Activated CD4-positive, alpha-beta memory T cell treated with anti-CD3 and anti-CD28 coated beads for 36 hours (primary cell): ENCODE measurements around the gene DOK4. TPM values are rescaled to one million over a fixed set of nuclear protein-coding genes. Genes with fewer than 3 reads are reported as not detected.

Source experiments
- CTCF ChIA-PET: fragments of 350-600 bp; sonication (Branson Sonifier 250); formaldehyde crosslinking; loops from one replicate; lab custom pipeline; 2021; ENCODE audit warnings: antibody characterized with exemption, inconsistent platforms; lab: Charles Lee
- POLR2A ChIA-PET: fragments of 350-600 bp; sonication (Branson Sonifier 250); formaldehyde crosslinking; loops from one replicate; lab custom pipeline; 2021; ENCODE audit warnings: antibody characterized with exemption; lab: Charles Lee
- DNase-seq: peaks from one replicate; pipeline ENCODE4 v3.0.0-alpha.2; 2020
- H3K27ac Mint-ChIP-seq: one replicate; pipeline ENCODE4 v1.8.0; 2021; ENCODE audit warnings: mixed read lengths
- H3K27me3 Mint-ChIP-seq: one replicate; pipeline ENCODE4 v1.8.0; 2021; ENCODE audit warnings: mixed read lengths
- H3K36me3 Mint-ChIP-seq: one replicate; pipeline ENCODE4 v1.8.0; 2021; ENCODE audit warnings: mixed read lengths
- H3K4me1 Mint-ChIP-seq: one replicate; pipeline ENCODE4 v1.8.0; 2021; ENCODE audit warnings: low read depth, mixed read lengths
- H3K4me3 Mint-ChIP-seq: one replicate; pipeline ENCODE4 v1.8.0; 2021; ENCODE audit warnings: mild to moderate bottlenecking, mixed read lengths
- H3K9me3 Mint-ChIP-seq: one replicate; pipeline ENCODE4 v1.8.0; 2021; ENCODE audit warnings: mixed read lengths
- intact Hi-C: fragments of 100-400 bp; cut with micrococcal nuclease; formaldehyde crosslinking; loops from one replicate; pipeline ENCODE4 v1.15.1; 2023
- total RNA-seq, 2 experiments: library from RNA; stranded (reverse); gene quantifications; one replicate each; pipeline ENCODE4 v1.2.3, GENCODE V29; 2021

The DOK4 gene
- total RNA-seq, 2 experiments from 2014 or later, result 5.5 to 7.1 TPM

DNA sequence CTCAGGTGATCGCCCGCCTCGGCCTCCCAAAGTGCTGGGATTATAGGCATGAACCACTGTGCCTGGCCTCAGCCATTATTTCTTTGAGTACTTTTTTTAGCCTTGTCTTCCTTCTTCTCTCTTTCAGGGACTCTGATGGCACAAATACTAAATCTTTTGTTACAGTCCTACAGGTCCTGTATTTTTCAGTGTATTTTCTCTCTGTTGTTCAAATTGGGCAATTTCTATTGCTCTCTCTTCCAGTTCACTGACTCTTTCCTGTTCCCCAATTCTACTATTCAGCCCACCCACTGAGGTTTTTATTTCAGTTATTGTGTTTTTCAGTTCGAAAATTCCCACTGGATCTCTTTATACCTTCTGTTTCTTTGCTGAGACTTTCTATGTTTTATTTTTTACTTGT, 7.5 kb upstream of the DOK4 start:
- Mint-ChIP-seq H3K9me3 (no peaks in the 10 kb centered on the region), H3K4me1 (no peaks in the 10 kb centered on the region), H3K36me3 (no peaks in the 10 kb centered on the region), H3K27ac (no peak overlapping the region), H3K4me3 (no peak overlapping the region), H3K27me3 (no peaks in the 10 kb centered on the region)
- DNase-seq, result no peak
- ChIA-PET POLR2A (no interaction called here), CTCF (no interaction called here)
- intact Hi-C loops, result no loop called here

DNA sequence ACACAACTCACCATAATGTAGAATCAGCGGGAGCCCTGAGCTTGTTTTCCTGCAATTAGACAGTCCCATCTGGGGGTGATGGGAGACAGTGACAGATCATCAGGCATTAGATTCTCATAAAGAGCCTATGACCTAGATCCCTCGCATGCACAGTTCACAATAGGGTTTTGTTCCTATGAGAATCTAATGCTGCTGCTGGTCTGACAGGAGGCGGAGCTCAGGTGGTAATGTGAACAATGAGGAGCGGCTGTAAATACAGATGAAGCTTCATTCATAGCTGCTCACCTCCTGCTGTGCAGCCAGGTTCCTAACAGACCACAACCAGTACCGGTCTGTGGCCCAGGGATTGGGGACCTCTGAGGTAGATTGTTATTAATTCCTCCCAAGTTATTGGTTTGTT, 2.9 kb upstream of the DOK4 start:
- H3K4me3 Mint-ChIP-seq, result no peak overlapping the region
- peaks cover 11% of the 10 kb centered on the region for H3K4me1 Mint-ChIP-seq
- H3K27ac Mint-ChIP-seq, result no peak overlapping the region
- ChIA-PET CTCF (interaction anchor here (1.1 to 1.9 kb wide), 3 partner anchors 27 to 48 kb away, joined by 3 to 12 read pairs (median 7); partner anchors contain the start of gene POLR2C), POLR2A (no interaction called here)
- no peaks in the 10 kb centered on the region for H3K27me3 Mint-ChIP-seq
- H3K36me3 Mint-ChIP-seq, result no peaks in the 10 kb centered on the region
- intact Hi-C loops, result no loop called here
- DNase-seq, result no peak
- no peaks in the 10 kb centered on the region for H3K9me3 Mint-ChIP-seq

DNA sequence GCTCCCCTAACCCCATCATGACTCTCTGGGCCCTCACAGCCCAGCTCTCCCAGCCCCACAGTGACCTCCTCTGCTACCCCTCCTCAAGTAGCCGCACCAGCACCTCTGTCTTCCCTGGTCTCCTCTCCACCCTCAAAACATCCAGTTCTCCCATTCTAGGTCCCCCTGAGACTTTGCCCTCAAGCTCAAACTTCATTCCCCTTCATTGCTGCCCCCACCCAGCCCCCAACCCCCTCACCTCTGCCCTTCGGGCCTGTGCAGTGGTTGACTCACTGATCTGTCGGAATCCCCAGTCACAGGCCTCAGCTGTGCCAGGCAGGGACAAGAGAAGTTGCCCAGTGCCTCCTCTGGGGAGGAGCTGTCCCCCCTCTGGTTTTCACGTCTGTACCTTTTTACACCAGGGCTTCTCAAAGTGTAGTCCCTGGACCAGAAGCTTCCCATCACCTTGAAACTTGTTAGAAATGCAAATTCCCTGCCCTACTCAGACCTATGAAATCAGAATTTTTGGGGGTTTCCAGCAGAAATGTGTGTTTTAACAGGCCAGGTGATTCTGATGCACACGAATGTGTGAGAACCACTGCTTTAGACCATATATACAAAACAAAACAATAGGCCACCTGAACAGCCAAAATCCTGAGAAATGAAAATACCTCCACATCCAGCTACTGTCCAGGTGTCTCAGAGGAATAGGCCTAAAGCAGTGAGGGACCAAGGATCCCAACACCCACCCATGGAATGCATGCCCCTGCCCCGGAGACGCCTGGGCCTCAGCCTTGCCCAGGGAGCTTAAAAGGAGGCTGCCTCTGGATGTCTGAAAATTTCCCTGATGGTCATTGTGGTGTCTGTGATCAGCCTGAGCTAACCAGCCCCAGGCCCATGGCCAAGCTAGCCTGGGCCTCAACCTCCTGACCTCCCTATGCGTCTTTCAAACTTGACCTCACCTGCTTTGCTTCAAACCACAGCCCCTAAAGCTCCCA, 853 bp upstream of the DOK4 start:
- ChIA-PET POLR2A (interaction anchor here (1.6 to 2.8 kb wide), 2 partner anchors 24 to 51 kb away, joined by 5 to 13 read pairs; partner anchors contain the start of gene POLR2C), CTCF (interaction anchor here (0.6 to 4.0 kb wide), 9 partner anchors 12 to 187 kb away, joined by 3 to 27 read pairs (median 5); partner anchors contain the start of genes CIAPIN1, COQ9 and POLR2C)
- no peak for DNase-seq
- Mint-ChIP-seq H3K27me3 (no peaks in the 10 kb centered on the region), H3K4me3 (peak overlapping the region; percentile 69), H3K9me3 (no peaks in the 10 kb centered on the region), H3K27ac (peak overlapping the region; percentile 64), H3K4me1 (peaks cover 11% of the 10 kb centered on the region), H3K36me3 (no peaks in the 10 kb centered on the region)
- intact Hi-C loops, result loop anchor here (1.0 kb wide), 1 partner anchor 50 kb away; no protein-coding TSS in a partner anchor

DNA sequence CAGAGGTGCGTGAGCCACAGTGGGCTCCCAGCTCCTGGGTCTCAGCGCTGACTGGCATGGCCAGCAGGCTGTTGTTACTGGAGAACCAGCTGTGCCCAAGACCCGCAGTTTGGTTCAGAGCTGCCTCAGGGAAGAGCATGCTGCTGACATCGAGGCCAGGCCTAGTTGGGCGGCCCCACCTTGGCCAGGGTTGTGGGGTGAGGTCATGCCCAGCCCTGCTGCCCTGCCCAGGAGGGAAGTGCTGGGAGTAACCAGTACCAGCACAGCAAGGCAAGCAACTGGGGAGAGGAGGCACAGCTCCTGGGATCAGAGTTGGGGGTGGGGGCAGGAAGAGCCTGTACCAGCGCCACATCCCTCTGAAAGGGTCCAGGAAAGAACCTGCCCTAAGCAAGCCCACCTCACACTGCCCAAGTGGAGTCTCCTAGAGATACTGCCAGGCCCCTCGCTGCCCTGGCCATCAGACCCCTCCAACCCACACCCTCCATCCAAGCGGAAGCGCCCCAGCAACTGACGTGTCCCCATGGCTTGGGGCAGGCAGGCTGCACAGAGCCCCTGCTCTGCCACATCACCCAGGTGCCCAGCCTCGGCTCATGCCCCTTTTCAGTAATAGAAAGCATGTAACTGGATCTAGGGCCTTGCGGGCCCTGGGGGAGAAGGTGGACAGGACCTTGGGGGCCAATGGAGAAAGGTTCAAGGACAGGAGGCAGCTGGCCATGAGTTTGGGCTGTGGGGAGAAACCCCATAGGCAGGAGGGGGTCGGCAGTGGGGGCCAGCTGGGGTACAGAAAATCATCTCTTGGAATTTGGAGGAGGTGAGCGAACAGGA, 990 bp downstream of the DOK4 start:
- CTCF ChIA-PET, result interaction anchor here (1.3 to 4.0 kb wide), 4 partner anchors 10 to 185 kb away, joined by 5 to 27 read pairs (median 14); partner anchors contain the start of gene POLR2C
- no peak for DNase-seq
- intact Hi-C loops, result no loop called here
- Mint-ChIP-seq H3K27me3 (no peaks in the 10 kb centered on the region), H3K4me3 (peak overlapping the region; percentile 79), H3K4me1 (peaks cover 11% of the 10 kb centered on the region), H3K9me3 (no peaks in the 10 kb centered on the region), H3K27ac (no peak overlapping the region), H3K36me3 (no peaks in the 10 kb centered on the region)
- POLR2A ChIA-PET, result interaction anchor here (2.8 kb wide), 1 partner anchor 22 kb away, joined by 13 read pairs; the partner anchor contains the start of gene POLR2C

DNA sequence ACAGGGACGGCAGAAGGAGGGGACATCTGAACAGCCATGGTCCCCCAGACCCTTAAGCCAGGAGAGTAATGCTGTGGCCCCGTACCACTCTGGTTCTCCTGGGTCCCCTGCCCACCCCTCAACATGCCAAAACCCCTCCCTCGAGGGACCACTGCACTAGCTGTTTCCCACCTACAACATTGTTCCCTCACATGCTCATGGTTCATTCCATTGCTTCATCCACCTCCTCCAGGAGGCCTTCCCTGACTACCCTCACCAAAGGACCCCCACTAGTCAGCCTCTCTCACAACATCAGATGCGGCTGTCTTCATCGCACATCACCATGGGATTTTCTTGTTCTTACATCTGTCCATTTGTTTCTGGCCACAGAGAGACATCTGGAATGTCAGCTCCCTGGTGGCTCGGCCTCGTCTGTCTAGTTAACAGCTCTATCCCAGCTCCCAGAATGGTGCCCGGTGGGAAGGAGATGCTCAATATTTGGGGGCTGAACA, 1.7 kb downstream of the DOK4 start:
- H3K4me1 Mint-ChIP-seq, result peaks cover 11% of the 10 kb centered on the region
- H3K36me3 Mint-ChIP-seq, result no peaks in the 10 kb centered on the region
- no peaks in the 10 kb centered on the region for H3K27me3 Mint-ChIP-seq
- CTCF ChIA-PET, result interaction anchor here (1.3 to 4.0 kb wide), 4 partner anchors 9 to 185 kb away, joined by 5 to 27 read pairs (median 14); partner anchors contain the start of gene POLR2C
- POLR2A ChIA-PET, result interaction anchor here (2.8 kb wide), 1 partner anchor 22 kb away, joined by 13 read pairs; the partner anchor contains the start of gene POLR2C
- no peak for DNase-seq
- no peak overlapping the region for H3K4me3 Mint-ChIP-seq
- H3K9me3 Mint-ChIP-seq, result no peaks in the 10 kb centered on the region
- intact Hi-C loops, result no loop called here
- H3K27ac Mint-ChIP-seq, result no peak overlapping the region

DNA sequence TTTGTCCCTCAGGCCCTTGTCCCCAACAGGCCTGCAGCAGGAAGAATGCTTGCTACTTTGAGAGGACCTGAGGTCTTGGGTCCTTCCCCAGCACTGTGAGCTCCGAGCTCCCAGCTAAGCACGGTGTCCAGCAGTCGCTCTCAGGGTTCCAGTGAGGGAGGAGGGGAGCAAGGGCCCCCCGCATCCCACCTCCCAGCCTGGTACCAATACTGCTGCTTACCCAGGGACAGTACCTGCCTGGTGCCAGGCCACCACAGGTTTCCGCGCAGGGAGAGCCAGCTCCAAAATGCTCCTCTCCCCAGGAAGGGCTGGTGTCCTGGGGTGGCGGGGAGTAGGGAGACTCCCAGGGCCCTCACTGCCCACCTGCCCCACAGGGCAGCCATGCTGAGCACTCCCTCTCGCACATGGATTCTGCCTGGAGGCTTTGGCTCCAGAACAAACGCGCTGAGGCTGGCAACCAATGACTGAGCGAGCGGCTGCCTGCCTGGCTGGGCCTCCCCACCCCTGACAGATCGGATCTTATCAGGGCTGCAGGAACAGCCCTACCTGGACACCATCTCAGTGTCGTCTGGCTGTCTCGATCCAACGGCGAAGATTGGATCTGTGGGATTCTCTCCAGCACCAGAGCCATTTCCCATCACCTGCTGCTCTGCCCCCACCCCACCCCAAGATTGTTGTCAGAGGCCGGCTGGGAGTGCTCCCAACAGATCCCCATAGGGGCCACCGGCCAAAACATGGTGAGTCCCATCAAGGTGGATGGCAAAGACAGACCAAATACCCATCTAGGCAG, 2.4 kb downstream of the DOK4 start:
- CTCF ChIA-PET, result interaction anchor here (1.4 to 3.9 kb wide), 2 partner anchors 9 to 22 kb away, joined by 5 to 21 read pairs; partner anchors contain the start of gene POLR2C
- Mint-ChIP-seq H3K27me3 (no peaks in the 10 kb centered on the region), H3K9me3 (no peaks in the 10 kb centered on the region), H3K36me3 (no peaks in the 10 kb centered on the region), H3K27ac (no peak overlapping the region), H3K4me1 (peaks cover 11% of the 10 kb centered on the region), H3K4me3 (no peak overlapping the region)
- no peak for DNase-seq
- POLR2A ChIA-PET, result interaction anchor here (2.8 kb wide), 1 partner anchor 21 kb away, joined by 13 read pairs; the partner anchor contains the start of gene POLR2C
- intact Hi-C loops, result no loop called here

DNA sequence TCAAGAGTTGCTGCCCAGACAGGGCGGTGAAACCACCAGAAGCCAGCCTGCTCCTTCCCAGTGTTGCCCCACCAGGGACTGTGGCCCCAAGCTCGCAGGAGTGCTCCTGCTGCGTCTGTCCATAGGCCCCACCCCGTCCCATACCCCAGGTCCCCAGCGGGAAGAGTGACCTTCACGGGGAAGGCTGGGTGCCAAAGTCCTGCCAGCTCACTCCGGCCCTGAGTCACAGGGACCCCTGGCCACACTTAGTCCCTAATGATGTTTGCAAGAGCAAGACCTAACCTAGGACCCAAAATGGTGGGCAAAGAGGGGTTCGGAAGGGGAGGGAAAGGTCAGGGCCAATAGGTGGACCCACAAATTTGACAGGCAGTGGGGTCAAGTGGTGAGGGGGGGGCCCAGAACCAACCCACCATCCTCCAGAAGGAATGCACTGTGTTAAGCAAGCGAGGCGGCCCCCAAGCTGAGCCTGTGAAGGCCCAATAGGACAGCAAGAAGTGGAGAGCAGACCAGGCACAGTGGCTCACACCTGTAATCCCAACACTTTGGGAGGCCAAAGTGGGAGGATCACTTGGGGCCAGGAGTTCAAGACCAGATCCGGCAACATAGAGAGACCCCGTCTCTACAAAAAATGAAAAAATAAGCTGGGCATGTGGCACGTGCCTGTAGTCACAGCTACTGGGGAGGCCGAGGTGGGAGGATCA, 3.3 kb downstream of the DOK4 start:
- CTCF ChIA-PET, result no interaction called here
- Mint-ChIP-seq H3K27ac (no peak overlapping the region), H3K27me3 (no peaks in the 10 kb centered on the region), H3K36me3 (no peaks in the 10 kb centered on the region), H3K4me3 (no peak overlapping the region), H3K4me1 (peaks cover 11% of the 10 kb centered on the region), H3K9me3 (no peaks in the 10 kb centered on the region)
- intact Hi-C loops, result no loop called here
- POLR2A ChIA-PET, result no interaction called here
- no peak for DNase-seq

DNA sequence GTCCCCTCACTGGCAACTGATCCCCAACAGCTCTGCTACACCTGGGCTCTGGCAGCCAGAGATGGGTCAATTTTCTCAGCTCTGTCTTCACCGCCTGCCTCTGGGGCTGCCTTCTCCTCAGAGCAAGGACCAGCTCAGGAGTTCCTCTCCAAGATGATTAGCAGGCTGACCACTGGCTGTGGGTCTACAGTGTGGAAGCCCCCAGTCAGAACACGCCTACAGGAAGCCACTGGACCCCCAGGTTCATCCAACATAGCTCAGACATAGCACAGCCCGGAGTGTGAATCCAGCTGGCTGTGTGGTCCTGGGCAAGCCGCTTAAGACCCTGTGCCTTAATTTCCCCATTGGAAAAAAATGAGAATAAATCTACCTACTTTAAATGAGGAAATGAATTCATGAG, 4.9 kb downstream of the DOK4 start:
- Mint-ChIP-seq H3K27me3 (no peaks in the 10 kb centered on the region), H3K9me3 (no peaks in the 10 kb centered on the region), H3K27ac (no peak overlapping the region), H3K4me3 (no peak overlapping the region), H3K36me3 (no peaks in the 10 kb centered on the region), H3K4me1 (peaks cover 9% of the 10 kb centered on the region)
- POLR2A ChIA-PET, result no interaction called here
- CTCF ChIA-PET, result interaction anchor here (0.5 to 3.5 kb wide), 2 partner anchors 38 to 200 kb away, joined by 3 to 18 read pairs; no protein-coding TSS in a partner anchor
- intact Hi-C loops, result no loop called here
- no peak for DNase-seq

DNA sequence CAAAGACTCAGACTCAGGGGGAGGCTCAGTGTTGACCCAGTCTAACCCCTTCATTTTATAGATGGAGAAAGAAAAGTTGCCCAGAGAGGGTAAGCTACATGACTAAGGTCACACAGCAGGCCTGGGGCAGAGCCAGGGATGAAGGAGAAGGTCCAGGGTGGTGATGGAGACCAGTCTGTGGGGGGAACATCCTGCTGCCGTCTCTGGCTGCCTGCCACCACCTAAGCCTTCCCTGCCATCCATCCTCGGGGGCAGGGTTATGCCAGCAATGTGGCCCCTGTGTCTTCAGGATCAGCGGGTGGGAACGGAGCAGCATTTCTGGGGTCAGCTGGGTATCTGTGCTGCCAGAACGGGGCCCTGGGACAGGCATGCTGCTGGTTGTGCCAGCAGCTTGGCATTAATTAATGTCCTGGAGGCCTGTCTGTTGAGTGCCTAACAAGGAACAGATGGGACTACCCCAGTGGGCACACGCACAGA, 5.5 kb downstream of the DOK4 start:
- Mint-ChIP-seq H3K36me3 (no peaks in the 10 kb centered on the region), H3K9me3 (no peaks in the 10 kb centered on the region), H3K27ac (no peak overlapping the region), H3K27me3 (no peaks in the 10 kb centered on the region), H3K4me3 (no peak overlapping the region), H3K4me1 (peaks cover 13% of the 10 kb centered on the region)
- DNase-seq, result no peak
- CTCF ChIA-PET, result interaction anchor here (0.5 to 3.5 kb wide), 3 partner anchors 18 to 200 kb away, joined by 3 to 18 read pairs (median 3); partner anchors contain the start of gene POLR2C
- POLR2A ChIA-PET, result no interaction called here
- intact Hi-C loops, result no loop called here

DNA sequence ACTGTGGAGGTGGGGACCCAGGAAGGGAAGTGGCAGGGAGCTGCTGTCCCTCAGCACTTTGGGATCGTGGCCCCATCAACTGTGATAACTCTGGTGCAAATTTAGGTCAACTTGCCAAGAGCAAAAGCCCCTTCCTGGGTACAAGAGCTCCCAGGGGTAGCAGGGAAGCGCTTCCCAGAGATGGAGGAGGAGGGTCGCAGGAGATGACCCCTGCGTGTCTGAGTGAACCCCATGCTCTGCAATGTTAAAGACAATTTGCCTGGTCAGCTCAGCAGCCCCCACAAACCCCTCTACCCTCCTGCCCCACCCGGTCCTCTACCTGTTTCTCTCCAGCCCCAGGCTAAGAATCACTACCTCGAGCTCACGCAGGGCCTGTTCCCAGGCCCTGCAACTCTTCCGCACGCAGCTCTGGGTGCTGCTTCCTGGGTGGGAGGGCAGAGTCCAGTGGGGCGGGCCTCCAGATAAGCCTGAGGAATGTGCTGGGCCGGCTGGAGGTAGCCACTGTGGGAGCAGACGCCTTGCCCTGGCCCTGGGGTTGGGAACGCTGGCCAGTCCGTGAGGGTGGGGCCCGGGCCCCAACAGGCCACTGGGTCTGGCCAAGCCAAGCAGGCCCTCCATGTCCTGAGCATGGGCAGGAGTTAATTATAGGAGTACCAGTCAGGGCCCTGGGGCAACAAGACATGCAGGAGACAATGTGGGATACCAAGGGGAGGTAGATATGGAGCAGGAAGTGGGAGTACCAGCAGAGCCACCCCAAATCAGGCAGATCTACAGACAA, 6.1 kb downstream of the DOK4 start:
- Mint-ChIP-seq H3K4me1 (peaks cover 13% of the 10 kb centered on the region), H3K9me3 (no peaks in the 10 kb centered on the region), H3K36me3 (no peaks in the 10 kb centered on the region), H3K27me3 (no peaks in the 10 kb centered on the region), H3K4me3 (no peak overlapping the region), H3K27ac (no peak overlapping the region)
- ChIA-PET CTCF (interaction anchor here (0.8 to 3.5 kb wide), 3 partner anchors 18 to 168 kb away, joined by 3 to 18 read pairs (median 3); partner anchors contain the start of gene POLR2C), POLR2A (no interaction called here)
- no peak for DNase-seq
- intact Hi-C loops, result loop anchor here (5.0 kb wide), 1 partner anchor 57 kb away; the partner anchor contains the start of gene CCDC102A
